HG03045 (cell line): Measurements from ENCODE around the gene DLGAP4.

Experiments
- ATAC-seq: cut with Tn5 transposase; IDR thresholded peaks from one replicate; pipeline ENCODE4 v1.9.1; 2021; ENCODE audit warnings: mild to moderate bottlenecking, moderate library complexity; ENCODE audit not compliant: unreplicated experiment

The DLGAP4 gene

DNA sequence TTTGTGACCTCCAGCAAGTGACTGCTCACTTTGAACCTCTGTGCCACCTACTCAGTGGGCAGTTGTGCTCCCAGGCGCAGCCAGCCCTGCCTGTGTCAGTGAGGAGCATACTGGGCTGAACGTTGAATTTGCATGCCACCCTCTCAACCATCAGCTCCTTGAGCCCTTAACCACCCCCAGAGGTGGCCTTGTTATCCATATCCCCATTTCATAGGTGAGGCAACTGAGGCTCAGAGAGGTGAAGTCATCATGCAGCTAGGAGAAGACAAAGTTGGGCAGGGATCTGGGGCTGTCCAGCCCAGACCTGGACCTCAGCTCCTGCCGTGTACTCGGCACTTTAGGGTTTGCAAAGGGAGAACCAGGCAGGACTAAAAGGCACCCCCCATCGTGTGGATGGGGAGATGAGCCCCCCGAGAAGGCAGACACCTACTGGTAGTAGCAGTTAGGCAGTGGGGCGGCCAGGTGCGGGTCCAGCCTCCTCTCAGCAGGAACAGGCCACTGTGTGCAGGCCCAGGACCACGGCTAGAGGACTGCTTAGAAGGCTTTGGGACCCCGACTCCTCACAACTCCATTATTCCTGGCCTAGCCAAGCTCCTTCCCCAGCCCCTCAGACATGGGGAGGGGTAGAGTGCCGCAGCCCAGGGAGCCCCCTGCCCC, 134.4 kb downstream of the DLGAP4 start:
- ATAC-seq = no peak

GRCh38 chr20:36441027-36441414, 134.9 kb downstream of the DLGAP4 start:
- ATAC-seq = no peak

GRCh38 chr20:36441416-36441815, 135.3 kb downstream of the DLGAP4 start:
- ATAC-seq = no peak

- no peak for ATAC-seq
Observed at GRCh38 chr20:36445847-36446246, 139.7 kb downstream of the DLGAP4 start.

DNA sequence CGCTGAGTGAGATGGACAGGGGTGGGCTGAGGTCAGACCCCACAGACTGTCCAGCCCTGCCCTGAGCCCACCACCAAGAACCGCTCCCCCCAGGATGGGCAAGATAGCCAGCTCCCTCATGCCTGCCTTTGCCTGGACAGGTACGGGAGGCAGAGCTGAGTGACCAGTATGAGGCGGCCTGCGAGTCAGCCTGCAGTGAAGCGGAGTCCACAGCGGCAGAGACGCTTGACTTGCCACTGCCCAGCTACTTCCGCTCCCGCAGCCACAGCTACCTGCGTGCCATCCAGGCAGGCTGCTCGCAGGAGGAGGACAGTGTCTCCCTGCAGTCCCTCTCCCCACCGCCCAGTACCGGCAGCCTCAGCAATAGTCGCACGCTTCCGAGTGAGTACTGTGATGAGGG, 140.4 kb downstream of the DLGAP4 start:
- no peak for ATAC-seq

DNA sequence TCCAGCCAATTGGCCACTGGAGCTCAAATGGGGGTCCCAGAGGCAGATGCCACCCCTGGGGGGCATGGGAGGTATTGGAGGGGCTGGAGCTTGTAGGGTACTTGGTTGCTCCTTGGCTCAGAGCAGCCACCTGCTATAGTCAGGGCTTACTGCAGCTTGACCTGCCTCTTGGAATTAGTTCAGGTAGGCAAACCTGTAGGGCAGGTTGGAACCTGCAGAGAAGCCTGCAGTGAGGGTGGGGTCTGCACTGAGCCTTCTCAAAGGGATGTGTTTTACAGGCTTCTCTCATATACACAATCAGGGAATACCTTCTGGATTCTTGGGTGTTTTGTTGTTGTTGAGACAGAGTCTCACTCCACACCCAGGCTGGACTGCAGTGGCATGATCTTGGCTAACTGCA, 141.0 kb downstream of the DLGAP4 start:
- ATAC-seq = no peak

GRCh38 chr20:36449663-36450062, 143.5 kb downstream of the DLGAP4 start:
- no peak for ATAC-seq

DNA sequence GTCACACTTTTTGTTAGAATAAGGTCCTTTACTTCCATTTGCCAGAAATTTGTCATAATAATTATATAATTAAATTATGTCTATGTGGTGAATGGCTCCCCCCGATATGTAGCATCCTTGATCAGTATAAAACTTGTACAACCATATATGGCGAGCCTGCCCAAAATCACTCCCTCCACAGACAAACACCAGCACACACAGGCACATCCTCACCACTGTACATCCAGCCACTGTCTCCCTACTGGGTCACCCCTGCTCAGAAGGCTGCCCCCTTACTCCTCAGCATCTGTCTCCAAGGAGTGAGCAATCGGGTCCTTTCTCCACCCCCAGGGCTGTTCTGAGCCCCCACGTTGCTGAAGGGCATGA, 148.2 kb downstream of the DLGAP4 start:
- no peak for ATAC-seq

DNA sequence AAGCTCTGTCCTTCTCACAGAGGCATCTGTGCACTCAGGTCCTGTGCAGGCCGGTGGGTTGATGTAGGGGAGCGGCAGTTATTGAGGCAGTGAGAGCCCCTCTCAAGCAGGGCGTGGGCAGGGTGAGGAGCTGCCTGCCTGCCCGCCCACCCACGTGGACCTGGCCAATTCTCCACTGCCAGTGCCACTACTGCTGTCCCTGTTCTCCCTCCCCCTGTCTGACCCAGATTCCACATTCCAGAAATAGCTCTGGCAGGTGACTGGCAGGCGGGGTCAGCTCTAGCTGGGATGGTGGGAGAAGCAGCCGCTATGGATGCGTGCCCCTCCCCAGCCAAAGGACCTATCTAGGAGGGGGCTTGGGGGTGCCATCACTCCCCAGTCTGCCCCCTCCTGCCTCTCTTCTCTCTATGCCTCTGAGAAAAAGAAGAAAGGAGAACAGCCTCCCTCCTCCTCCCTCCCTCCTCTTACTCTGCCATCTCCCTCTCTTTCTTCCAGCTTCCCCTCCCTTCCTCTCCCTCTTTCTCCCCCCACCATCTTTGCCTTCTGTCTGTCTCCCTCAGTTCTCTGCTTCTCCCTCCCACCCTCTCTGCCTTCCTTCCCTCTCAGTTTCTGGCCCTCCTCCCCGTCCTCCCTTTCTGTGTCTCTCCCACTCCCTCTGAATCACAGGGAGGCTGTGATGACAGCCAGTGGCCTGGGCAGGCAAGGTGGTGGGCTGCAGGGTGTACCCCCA, 148.7 kb downstream of the DLGAP4 start:
- no peak for ATAC-seq

GRCh38 chr20:36455972-36456625, 150.0 kb downstream of the DLGAP4 start:
- no peak for ATAC-seq

DNA sequence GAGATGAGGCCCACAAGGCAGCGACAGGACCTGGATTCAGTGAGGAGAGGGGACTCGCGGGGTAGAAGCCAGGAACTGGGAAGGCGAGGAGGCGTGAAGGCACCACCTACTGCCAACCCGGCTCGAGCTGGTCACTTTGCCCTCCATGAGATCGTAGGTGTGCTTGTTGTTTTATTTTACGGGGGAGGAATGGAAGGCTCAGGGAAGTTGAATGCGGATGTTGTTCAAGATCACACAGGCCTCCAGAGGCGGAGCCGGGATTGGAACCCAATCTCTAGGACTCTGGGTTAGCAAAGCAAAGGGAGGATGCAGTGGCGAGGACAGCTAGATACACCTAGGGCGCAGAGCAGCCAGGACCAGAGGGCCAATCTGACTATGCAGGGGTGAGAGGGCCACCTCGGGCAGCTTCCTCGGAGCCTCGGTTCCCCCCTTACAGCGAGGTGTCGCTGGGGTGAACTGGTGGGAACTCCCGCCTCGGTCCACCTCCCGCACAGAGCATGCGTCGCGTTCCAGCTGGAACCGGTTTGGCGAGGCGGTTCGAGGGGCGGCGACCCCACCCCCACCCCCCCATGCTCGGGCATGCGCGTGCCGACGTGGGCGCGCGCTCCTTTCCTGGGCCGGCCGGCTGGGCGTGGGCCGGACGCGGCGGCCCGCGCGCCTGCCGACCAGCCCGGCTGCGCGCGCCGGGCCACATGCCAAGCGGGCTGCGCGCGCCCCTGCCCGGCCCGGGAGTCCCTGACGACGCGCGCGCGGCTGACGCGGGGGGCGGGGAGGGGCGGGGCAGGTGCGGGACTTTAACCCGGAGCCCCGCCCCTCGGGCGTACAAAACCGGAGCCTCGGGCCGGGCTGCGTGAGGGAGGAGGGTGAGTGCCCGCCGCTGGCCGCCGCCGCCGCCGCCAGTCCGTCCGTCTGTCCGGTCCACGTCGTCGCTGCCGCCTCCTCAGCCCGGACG, 154.8 kb downstream of the DLGAP4 start:
- ATAC-seq = peak; percentile 62

GRCh38 chr20:36461600-36462439, 155.7 kb downstream of the DLGAP4 start:
- ATAC-seq = peak; percentile 9

DNA sequence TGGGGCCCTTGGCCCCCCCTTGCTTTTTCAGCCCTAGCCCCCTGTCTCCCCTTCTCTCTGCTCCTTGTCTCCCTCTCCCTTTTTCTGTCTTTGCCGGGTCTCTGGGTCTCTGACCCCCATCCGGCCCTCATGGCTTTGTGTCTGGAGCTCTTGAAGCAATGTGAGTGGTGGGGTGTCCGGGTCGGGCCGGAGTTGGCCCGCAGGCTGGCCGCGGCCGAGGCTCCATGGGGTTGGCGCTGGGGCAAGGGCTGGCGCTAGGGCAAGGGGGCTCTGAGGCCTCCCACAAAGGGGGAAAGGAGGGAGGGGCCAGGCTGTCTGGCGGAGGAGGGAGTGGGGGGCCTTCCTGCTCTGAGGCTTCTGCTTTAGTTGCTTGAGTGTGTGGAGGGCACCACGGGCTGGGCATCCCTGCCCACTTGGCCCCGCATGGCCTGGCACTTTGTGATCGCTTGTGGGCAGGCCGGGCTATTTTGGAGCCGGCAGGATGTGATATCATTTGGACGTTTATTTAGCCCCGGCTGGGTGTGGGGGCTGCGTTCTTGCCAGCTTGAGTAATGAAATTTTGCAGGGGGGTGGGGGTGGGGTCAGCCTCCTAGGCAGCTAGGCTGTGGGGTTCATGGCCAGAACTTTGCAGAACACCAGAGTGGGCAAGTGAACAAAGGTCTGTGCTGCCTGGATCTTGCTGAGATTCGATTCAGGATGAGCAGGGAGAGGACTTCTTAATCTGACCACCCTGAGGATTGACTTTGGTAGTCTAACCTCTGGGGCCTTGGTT, 156.5 kb downstream of the DLGAP4 start:
- ATAC-seq = no peak

DNA sequence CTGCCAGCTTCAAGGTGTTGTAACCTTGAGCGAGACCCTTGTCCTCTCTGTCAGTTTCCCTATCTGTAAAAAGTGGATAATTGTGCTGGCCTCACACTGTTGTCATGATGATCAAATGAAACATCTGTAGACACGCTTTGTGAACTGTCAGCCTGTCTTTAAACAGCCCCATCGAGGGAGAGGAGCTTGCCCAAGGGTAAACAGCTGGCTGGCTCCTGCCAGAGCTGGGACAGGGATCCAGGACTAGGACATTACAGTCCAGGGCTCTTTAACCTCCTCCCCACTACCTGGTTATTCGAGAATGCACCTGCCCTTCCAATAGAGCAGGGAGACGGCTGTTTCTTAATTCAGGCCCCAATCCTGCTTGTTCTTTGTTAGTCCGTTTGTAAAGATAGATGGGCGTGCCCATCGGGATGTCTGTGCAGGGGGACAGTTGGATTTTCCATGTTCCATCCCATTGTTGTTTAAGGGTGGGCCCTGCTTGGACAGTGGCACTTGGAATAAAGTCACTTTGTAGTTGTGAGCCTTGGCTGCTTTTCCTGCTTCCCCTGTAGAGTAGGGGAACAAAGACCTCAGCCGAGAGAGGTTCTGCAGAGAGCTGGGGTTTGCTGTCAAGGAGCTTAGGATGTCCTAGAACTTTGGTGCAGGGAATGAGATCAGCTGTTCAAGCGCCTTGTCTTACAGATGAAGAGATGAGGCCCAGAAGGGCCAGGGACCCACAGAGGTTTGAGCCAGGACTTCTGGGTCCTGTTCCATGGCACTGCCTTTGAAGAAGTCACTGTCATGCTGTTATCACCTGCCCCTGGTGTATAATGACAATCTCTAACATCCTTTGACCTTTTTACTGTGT, 157.3 kb downstream of the DLGAP4 start:
- ATAC-seq = no peak

- ATAC-seq = no peak
Observed at GRCh38 chr20:36465109-36466080, 159.3 kb downstream of the DLGAP4 start.

GRCh38 chr20:36466089-36466488, 159.9 kb downstream of the DLGAP4 start:
- no peak for ATAC-seq
